MM.1S (cell line): Measurements from ENCODE around the gene CYP19A1.

Experiments
- EZH2 ChIP-seq: fragments of 300-600 bp; sonication (generic); optimal IDR thresholded peaks from 2 replicates; pipeline ENCODE3; 2017; ENCODE audit warnings: low read depth, mild to moderate bottlenecking, antibody characterized with exemption, low read length, mixed read lengths
- TF ChIP-seq, protein P1 (sequence below): fragments of 300-600 bp; sonication (generic); IDR thresholded peaks from 2 replicates; pipeline ENCODE4 v1.5.1; 2016; ENCODE audit warnings: antibody characterized with exemption, low read length, mixed read lengths

DNA sequence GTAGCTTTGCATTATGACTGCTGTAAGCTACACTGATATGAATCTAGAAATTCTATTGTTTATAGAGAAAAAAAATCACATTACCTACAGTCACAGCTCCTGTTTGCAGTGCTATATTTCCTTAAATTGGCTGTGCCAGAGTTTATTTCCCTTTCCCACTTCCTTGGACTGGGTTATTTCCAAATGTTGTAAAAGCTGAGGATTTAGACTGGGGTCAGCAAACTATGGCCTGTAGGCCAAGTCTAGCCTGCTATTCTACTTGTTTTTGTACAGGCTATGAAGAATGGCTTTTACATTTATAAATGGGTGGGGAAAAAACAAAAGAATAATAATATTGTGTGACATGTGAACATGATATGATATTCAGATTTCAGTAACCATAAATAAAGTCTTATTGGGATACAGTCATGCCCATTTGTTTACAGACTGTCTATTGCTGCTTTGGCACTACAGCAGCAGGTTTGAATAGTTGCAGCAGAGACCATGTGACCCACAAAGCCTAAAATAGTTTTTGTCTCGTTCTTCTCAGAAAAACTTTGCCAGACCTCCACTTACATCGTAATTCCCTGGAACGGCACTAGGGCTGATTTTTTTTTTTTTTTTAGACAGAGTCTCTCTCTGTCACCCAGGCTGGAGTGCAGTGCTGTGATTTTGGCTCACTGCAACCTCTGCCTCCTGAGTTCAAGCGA lies 10.9 kb upstream of the CYP19A1 start:
- TF ChIP-seq, protein P1, sequence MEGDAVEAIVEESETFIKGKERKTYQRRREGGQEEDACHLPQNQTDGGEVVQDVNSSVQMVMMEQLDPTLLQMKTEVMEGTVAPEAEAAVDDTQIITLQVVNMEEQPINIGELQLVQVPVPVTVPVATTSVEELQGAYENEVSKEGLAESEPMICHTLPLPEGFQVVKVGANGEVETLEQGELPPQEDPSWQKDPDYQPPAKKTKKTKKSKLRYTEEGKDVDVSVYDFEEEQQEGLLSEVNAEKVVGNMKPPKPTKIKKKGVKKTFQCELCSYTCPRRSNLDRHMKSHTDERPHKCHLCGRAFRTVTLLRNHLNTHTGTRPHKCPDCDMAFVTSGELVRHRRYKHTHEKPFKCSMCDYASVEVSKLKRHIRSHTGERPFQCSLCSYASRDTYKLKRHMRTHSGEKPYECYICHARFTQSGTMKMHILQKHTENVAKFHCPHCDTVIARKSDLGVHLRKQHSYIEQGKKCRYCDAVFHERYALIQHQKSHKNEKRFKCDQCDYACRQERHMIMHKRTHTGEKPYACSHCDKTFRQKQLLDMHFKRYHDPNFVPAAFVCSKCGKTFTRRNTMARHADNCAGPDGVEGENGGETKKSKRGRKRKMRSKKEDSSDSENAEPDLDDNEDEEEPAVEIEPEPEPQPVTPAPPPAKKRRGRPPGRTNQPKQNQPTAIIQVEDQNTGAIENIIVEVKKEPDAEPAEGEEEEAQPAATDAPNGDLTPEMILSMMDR: no peak
- TF ChIP-seq EZH2: no peak
